ENCODE results near the gene ABHD12B. TPM values are rescaled to one million over a fixed set of nuclear protein-coding genes. Genes with fewer than 3 reads are reported as not detected.
"Not testable (repeated sequence)": the region's sequence is repeated elsewhere in the genome, so short reads cannot be mapped to it uniquely, and the experiment has no call there.

ABHD12B gene
- total RNA-seq, 2 experiments from 2014 or later = not detected

GRCh38 chr14:50935126-50936015 lies 63.5 kb downstream of the ABHD12B start:
- H3K4me1 Mint-ChIP-seq = peaks cover 4% of the 10 kb centered on the region
- H3K27me3 Mint-ChIP-seq = peaks cover 24% of the 10 kb centered on the region
- H3K36me3 Mint-ChIP-seq (ENCODE audit: low read depth) = no peaks in the 10 kb centered on the region
- H3K4me3 Mint-ChIP-seq = no peak overlapping the region
- no peak for DNase-seq
- ChIA-PET POLR2A (no interaction called here), CTCF (interaction anchor here (1.1 to 1.6 kb wide), 3 partner anchors 16 to 28 kb away, joined by 3 to 4 read pairs (median 3); no protein-coding TSS in a partner anchor)
- no peak overlapping the region for H3K27ac Mint-ChIP-seq
- no peaks in the 10 kb centered on the region for H3K9me3 Mint-ChIP-seq

- peaks cover 26% of the 10 kb centered on the region for H3K27me3 Mint-ChIP-seq
- no peak overlapping the region for H3K27ac Mint-ChIP-seq
- POLR2A ChIA-PET = no interaction called here
- DNase-seq = no peak
- CTCF ChIA-PET = interaction anchor here (1.6 kb wide), 1 partner anchor 19 kb away, joined by 4 read pairs; no protein-coding TSS in a partner anchor
- no peaks in the 10 kb centered on the region for H3K9me3 Mint-ChIP-seq
- no peaks in the 10 kb centered on the region for H3K36me3 Mint-ChIP-seq (ENCODE audit: low read depth)
- H3K4me1 Mint-ChIP-seq = peaks cover 4% of the 10 kb centered on the region
- no peak overlapping the region for H3K4me3 Mint-ChIP-seq
Measured at GRCh38 chr14:50936016-50936340, 64.1 kb downstream of the ABHD12B start.

GRCh38 chr14:50936882-50937281 lies 65.0 kb downstream of the ABHD12B start:
- ChIA-PET POLR2A (no interaction called here), CTCF (interaction anchor here (1.6 kb wide), 1 partner anchor 20 kb away, joined by 4 read pairs; no protein-coding TSS in a partner anchor)
- no peak overlapping the region for H3K4me3 Mint-ChIP-seq
- no peaks in the 10 kb centered on the region for H3K9me3 Mint-ChIP-seq
- peaks cover 26% of the 10 kb centered on the region for H3K27me3 Mint-ChIP-seq
- no peak for DNase-seq
- H3K4me1 Mint-ChIP-seq = peaks cover 4% of the 10 kb centered on the region
- no peaks in the 10 kb centered on the region for H3K36me3 Mint-ChIP-seq (ENCODE audit: low read depth)
- no peak overlapping the region for H3K27ac Mint-ChIP-seq

DNA sequence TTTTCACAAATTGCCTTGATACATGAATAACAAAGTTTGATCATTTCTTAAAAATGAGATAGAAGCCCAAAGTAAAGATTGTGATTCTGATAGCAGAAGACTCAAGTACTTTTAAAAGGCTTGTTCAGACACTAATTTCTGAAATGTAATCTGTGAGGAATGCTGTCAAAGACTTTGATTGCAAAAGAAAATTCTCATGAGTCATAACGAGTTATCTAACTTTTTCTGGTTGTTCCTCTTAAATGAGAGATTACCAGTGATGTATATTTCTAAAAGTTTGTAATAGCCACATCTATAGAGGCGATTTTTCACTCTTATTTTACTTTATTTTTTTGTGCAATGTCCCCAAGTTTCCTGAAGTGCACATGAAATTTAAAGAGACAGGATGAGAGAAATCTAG lies 65.5 kb downstream of the ABHD12B start:
- ChIA-PET CTCF (interaction anchor here (1.6 kb wide), 1 partner anchor 20 kb away, joined by 4 read pairs; no protein-coding TSS in a partner anchor), POLR2A (no interaction called here)
- Mint-ChIP-seq H3K4me3 (no peak overlapping the region), H3K27me3 (peaks cover 28% of the 10 kb centered on the region), H3K36me3 (ENCODE audit: low read depth) (no peaks in the 10 kb centered on the region), H3K27ac (no peak overlapping the region), H3K4me1 (peaks cover 4% of the 10 kb centered on the region), H3K9me3 (no peaks in the 10 kb centered on the region)
- no peak for DNase-seq

DNA sequence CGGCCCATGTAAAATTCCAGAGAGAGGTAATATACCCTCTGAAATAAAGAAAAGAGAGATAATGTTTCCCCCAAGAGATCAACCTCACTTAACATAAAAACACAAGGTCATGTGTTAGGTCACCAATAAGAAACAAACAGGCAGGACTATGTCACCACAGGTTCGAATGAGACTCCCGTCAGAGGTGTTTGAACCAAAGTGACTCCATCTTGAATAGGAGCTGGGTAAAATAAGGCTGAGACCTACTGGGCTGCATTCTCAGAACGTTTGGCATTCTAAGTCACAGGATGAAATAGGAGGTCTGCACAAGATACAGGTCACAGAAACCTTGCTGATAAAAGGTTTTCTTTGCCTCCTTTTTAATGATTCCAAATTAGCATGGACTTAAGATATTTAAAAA lies 65.9 kb downstream of the ABHD12B start:
- CTCF ChIA-PET = no interaction called here
- H3K4me3 Mint-ChIP-seq = no peak overlapping the region

DNA sequence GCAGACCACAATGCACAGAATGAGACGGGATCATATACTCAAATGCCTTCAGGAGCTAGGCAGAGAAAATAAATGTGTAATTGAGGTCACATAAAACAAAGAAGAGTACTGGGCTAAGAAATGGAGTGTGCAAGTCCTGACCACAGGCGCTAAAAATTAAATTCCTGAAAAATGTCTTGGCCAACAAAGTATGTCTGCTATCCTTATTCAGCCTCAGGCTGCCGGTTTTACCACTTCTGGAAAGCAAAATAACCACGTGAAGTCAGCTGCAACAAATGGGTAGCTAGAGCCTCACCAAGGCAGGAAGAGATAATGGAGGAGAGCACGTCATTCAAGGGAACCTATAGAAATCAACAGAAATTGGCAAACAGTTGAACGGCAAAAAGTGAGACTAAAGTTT lies 69.3 kb downstream of the ABHD12B start:
- ChIA-PET CTCF (interaction anchor here (0.6 kb wide), 1 partner anchor 1386 kb away, joined by 3 read pairs; no protein-coding TSS in a partner anchor), POLR2A (no interaction called here)
- Mint-ChIP-seq H3K4me1 (peaks cover 16% of the 10 kb centered on the region), H3K27me3 (peaks cover 42% of the 10 kb centered on the region), H3K4me3 (no peak overlapping the region), H3K9me3 (no peaks in the 10 kb centered on the region), H3K36me3 (ENCODE audit: low read depth) (no peaks in the 10 kb centered on the region), H3K27ac (no peak overlapping the region)
- DNase-seq = no peak

More for the DNA sequence above, 65.9 kb downstream of the ABHD12B start:
- H3K9me3 Mint-ChIP-seq = no peaks in the 10 kb centered on the region
- POLR2A ChIA-PET = no interaction called here
- peaks cover 4% of the 10 kb centered on the region for H3K4me1 Mint-ChIP-seq
- no peak for DNase-seq
- H3K27ac Mint-ChIP-seq = no peak overlapping the region
- H3K36me3 Mint-ChIP-seq (ENCODE audit: low read depth) = no peaks in the 10 kb centered on the region
- peaks cover 31% of the 10 kb centered on the region for H3K27me3 Mint-ChIP-seq

GRCh38 chr14:50941638-50942037 lies 69.8 kb downstream of the ABHD12B start:
- H3K36me3 Mint-ChIP-seq (ENCODE audit: low read depth); H3K9me3 Mint-ChIP-seq; H3K27ac Mint-ChIP-seq; DNase-seq; H3K4me3 Mint-ChIP-seq; POLR2A ChIA-PET: not testable (repeated sequence)
- Mint-ChIP-seq H3K4me1 (peaks cover 16% of the 10 kb centered on the region), H3K27me3 (peaks cover 42% of the 10 kb centered on the region)
- CTCF ChIA-PET = interaction anchor here (0.6 kb wide), 1 partner anchor 1386 kb away, joined by 3 read pairs; no protein-coding TSS in a partner anchor

DNA sequence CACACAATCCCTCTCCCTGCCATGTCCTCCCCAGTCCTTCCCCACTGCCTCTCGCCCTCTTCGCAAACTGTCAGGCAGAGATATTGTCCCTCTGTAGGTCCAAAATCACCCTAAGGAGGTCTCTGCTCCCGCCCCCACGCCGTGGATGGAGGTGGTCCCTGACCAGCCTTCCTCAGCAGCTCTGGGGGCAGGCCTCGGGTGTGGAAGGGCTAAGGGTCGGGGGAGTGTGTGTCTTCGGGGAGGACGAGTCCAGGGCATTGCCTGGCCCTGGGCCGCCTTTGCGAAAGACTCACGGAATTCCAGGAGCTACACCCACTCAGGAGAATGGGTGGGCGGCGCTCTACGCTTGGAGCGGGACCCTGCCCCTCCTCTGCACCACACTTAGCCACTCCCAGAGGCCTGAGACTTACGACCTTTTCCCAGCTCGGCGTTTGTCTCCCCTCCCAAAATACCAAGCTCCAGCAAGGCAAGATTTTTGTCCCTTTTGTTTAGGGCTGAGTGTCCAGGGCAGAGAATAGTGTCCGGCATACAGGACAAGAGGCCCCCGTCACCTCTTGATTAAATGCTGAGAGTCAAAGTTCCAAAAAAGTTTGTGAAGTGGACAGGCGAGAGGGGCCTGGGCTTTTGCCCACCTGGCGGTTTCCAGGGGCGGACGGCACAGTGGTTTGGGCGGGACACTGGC lies 71.5 kb downstream of the ABHD12B start:
- H3K36me3 Mint-ChIP-seq (ENCODE audit: low read depth) = no peaks in the 10 kb centered on the region
- ChIA-PET POLR2A (no interaction called here), CTCF (no interaction called here)
- H3K27ac Mint-ChIP-seq = no peak overlapping the region
- H3K9me3 Mint-ChIP-seq = no peaks in the 10 kb centered on the region
- H3K4me1 Mint-ChIP-seq = peaks cover 12% of the 10 kb centered on the region
- DNase-seq = no peak
- peak overlapping the region; percentile 37 for H3K4me3 Mint-ChIP-seq
- H3K27me3 Mint-ChIP-seq = peaks cover 42% of the 10 kb centered on the region

GRCh38 chr14:50943943-50944646 lies 72.2 kb downstream of the ABHD12B start, which contains the start of gene PYGL:
Gene PYGL (minus strand): TSS chr14:50944483. CDS start chr14:50944403, 80 bp downstream.
- CTCF ChIA-PET = no interaction called here
- H3K27me3 Mint-ChIP-seq = peaks cover 42% of the 10 kb centered on the region

DNA sequence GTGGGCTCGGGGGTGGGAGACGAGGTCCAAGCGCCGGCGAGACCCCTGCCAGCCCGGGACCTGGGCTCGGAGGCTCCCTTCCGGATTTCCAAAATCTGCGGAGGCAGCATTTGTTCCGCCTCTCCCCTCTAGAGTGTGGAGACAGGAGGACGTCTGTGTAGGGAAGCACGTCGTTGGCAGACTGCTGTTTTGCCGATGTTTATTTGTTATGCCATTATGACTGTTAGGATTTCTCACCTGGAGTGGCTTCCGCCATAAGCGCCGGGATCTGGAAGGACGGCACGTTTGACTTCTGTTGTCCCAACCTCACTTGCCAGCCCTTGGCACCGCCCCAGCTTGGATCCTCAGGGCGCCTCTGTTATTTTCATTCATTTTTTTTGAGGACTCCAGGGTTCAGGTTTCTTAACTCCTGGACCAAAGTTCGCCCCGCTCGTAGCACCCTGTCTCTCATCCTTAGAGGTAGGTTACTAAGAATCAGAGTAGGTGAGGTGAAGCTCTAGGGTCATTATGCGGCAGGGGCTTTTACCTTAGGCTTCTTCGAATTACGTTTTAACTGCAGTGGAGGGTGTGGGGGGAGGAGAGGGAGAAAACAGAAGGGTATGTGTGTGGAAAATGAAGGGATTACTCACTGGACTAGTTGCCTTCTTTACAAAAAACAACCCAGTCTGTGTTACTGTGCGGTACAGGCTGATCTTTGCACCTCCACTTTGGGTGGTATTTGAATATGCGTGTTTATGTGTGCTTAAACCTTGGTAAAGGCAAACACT lies 73.0 kb downstream of the ABHD12B start:
- no peaks in the 10 kb centered on the region for H3K36me3 Mint-ChIP-seq (ENCODE audit: low read depth)
- POLR2A ChIA-PET = no interaction called here
- no peak for DNase-seq
- H3K27me3 Mint-ChIP-seq = peaks cover 39% of the 10 kb centered on the region
- CTCF ChIA-PET = no interaction called here
- peaks cover 12% of the 10 kb centered on the region for H3K4me1 Mint-ChIP-seq
- H3K4me3 Mint-ChIP-seq = peak overlapping the region; percentile 65
- no peaks in the 10 kb centered on the region for H3K9me3 Mint-ChIP-seq
- H3K27ac Mint-ChIP-seq = no peak overlapping the region

More at GRCh38 chr14:50943943-50944646, 72.2 kb downstream of the ABHD12B start, which contains the start of gene PYGL:
- Mint-ChIP-seq H3K27ac (no peak within 1 kb of the TSS), H3K36me3 (ENCODE audit: low read depth) (no peaks in the 10 kb centered on the region), H3K4me1 (peaks cover 12% of the 10 kb centered on the region), H3K4me3 (peak within 1 kb of the TSS; percentile 65), H3K9me3 (no peaks in the 10 kb centered on the region)
- POLR2A ChIA-PET = no interaction called here
- DNase-seq = peak; percentile 9

GRCh38 chr14:50946234-50946935 lies 74.5 kb downstream of the ABHD12B start:
- CTCF ChIA-PET = no interaction called here
- Mint-ChIP-seq H3K4me1 (peaks cover 12% of the 10 kb centered on the region), H3K4me3 (no peak overlapping the region)

DNA sequence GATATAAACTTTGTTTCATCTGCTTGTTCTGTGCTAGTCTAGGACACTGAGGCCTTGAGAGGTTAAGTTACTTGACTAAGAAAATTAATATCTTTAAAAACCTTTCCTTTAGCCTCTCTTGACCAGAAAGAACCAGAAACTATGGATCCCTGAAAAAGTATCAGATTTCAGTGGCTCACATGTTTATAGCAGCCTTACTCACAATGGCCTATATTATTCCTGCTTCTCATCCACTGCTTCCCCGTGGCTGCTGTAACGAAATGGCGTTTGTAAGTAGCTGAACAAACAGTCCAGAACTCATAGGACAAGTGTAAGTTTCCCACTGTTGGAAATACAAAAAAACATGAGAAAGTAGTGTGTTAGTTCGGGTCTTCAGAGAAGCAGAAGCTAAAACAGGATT lies 75.6 kb downstream of the ABHD12B start:
- Mint-ChIP-seq H3K4me3 (no peak overlapping the region), H3K4me1 (peaks cover 12% of the 10 kb centered on the region), H3K27ac (no peak overlapping the region), H3K27me3 (peaks cover 24% of the 10 kb centered on the region), H3K36me3 (ENCODE audit: low read depth) (no peaks in the 10 kb centered on the region), H3K9me3 (no peaks in the 10 kb centered on the region)
- ChIA-PET POLR2A (no interaction called here), CTCF (interaction anchor here (0.5 kb wide), 1 partner anchor 20 kb away, joined by 3 read pairs; no protein-coding TSS in a partner anchor)
- no peak for DNase-seq

More at GRCh38 chr14:50946234-50946935, 74.5 kb downstream of the ABHD12B start:
- Mint-ChIP-seq H3K36me3 (ENCODE audit: low read depth) (no peaks in the 10 kb centered on the region), H3K27me3 (peaks cover 31% of the 10 kb centered on the region), H3K27ac (no peak overlapping the region), H3K9me3 (no peaks in the 10 kb centered on the region)
- POLR2A ChIA-PET = no interaction called here
- DNase-seq = no peak

Data from activated CD4-positive, alpha-beta T cell treated with anti-CD3 and anti-CD28 coated beads, Interleukin-2, amount 10 ng/mL, durations not matched to agents 7 days and 5 days (primary cell).